Effector CD8-positive, alpha-beta T cell (primary cell): Measurements from ENCODE around the gene HSPG2.
"Not testable (repeated sequence)": the region's sequence is repeated elsewhere in the genome, so short reads cannot be mapped to it uniquely, and the experiment has no call there.

Source experiments
- DNase-seq: peaks from one replicate; lab custom pipeline; 2025; lab: John Stamatoyannopoulos, UW

HSPG2 gene

GRCh38 chr1:21783679-21784603 is 153.2 kb downstream of the HSPG2 start:
- no peak for DNase-seq

DNA sequence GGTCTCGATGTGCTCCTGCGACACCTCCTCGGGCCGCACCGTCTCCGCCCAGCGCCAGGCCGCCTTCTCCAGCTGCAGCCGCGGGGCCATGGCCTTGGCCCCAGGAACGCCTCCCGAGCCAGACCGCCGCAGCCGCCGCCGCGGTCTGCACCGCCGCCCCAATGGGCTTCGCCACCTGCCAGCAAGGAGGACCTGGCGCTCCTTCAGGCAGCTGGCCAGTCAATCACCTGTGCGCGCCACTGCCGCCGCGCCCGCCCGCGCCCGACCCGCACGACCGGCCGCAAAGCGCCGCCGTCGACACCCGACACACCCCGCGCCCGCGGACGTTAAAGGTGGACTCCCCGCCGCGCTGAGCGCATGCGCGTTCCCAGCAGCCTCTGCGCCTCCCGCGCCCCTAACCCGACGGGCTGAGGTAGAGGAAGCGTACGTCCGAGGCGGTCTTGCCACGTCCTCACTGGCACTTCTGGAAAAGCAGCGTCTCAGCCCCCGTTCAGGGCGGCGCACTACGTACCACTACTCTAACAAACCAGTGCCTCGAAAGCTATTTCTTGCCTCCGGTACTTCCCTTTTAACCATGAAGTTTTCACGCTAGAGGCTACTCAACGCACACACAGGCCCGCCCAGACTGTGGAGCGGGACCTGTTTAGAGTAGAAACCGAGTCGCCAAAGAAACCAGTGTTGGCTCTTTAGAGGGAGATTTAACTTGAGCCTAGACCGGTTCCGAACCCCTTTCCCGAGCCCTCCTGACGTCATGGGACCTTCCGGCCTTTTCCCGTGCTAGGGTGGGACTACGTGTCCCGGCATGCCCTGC is 154.0 kb downstream of the HSPG2 start, which contains the start of gene USP48:
TSS of gene USP48 (minus strand) at position 282 of the 811 bp plus-strand sequence. CDS start at position 90, 192 bp downstream.
- DNase-seq: peak; percentile 92

GRCh38 chr1:21782349-21782867 is 154.7 kb downstream of the HSPG2 start:
- DNase-seq: peak; percentile 52

DNA sequence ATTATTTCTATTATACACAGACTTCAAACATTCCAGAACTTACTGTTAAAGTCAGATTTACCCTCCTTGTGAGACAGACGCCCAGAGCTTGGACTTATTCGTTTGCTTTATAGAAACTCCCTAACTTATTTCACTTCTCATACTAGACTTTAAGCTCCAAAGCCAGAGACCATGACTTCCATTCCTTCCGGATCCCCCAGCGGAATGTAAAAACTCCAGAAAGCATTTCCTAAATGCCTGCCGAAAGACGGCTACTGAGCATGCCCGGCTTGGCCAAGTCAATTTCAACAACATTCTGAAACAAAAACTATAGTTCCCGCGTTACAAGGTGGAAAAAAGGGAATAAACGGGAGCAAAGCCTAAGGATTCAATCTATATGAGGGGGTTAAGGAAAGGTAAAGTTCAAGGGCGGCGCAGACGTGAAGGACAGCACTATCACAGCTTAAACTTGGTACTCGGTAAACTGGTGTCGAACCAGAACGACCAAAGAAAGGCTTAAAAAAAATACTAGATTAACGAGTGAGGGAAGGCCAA is 155.2 kb downstream of the HSPG2 start:
- no peak for DNase-seq

DNA sequence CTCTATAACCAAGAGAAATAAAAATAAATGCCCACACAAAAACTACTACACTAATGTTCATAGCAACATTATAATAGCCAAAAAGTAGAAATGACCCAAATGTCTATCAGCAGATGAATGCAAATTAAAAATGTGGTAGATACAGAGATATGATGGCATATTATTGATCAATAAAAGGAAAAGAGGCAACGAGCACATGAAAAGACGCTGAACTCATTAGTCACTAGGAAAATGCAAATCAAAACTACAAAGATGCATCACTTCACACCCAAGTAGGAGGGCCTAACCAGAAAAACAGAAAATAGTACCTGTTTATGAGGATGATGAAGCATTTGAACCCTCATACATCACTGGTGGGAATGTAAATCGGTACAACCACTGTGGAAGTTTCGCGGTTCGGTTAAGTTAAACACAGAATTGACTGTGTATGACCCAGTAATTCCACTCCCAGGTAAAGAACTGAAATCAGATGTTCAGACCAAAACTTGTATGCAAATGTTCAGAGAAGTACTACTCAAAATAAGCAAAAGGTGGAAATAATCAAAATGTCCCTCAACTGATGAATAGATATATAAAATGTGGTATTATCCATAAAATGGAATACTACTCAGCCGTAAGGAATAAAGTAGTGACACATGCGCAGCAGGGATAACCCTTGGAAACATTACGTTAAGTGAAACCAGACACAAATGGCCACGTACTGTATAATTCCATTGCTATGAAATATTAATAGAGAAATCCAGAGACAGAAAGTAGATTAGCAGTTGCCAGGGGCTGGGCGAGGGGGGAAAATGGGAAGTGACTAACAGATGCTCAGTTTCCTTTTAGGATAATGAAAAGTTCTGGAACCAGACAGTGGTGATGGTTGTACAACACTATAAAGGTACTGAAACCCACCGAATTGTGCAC is 157.2 kb downstream of the HSPG2 start:
- no peak for DNase-seq

DNA sequence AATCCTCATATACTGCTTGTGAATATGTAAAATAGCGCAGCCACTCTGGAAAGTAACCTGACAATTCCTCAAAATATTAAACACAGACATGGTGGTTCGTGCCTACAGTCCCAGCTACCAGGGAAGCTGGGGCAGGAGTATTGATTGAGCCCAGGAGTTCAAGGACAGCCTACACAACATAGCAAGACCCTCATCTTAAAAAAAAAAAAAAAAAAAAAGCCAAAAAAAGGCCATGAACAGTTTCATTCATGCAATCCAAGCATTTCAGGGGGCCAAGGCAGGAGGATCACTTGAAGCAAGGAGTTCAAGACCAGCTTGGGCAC is 158.7 kb downstream of the HSPG2 start:
- DNase-seq: no peak

DNA sequence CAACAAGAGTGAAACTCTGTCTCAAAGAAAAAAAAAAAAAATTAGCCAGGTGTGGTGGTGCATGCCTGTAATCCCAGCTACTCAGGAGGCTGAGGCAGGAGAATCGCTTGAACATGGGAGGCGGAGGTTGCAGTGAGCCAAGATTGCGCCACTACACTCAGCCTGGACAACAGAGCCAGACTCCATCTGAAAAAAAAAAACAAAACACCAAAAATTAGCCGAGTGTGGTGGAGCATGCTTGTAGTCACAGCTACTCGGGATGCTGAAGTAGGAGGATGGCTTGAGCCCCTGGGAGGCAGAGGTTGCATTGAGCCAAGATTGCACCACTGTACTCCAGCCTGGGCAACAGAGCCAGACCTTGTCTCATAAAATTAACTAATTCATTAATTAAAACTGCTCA is 160.2 kb downstream of the HSPG2 start:
- not testable (repeated sequence) for DNase-seq

DNA sequence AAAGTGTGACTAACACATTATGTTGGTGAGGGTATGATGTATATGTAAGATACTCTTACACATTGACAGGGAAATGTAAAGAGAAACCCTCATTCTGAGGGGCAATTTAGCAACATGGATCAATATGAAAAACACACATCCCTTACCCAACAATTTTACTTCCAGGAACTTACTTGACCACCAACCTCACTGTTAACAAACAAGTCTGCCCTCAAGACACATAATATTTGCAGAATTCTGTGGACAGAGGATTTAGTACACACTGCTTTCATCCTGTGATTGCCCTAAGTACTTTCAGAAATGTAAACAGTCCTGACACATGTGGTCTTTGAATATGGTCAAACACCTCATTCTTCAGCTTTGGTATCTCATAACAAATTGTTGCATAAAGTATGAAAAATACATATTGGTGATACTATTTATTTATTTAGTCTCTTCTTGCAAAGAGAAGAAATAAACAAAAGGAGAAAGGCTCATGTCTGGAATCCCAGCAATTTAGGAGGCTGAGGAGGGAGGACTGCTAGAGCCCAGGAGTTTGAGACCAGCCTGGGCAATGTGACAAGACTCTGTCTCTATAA is 161.0 kb downstream of the HSPG2 start:
- no peak for DNase-seq

GRCh38 chr1:21775550-21775914 is 161.6 kb downstream of the HSPG2 start:
- DNase-seq: no peak

DNA sequence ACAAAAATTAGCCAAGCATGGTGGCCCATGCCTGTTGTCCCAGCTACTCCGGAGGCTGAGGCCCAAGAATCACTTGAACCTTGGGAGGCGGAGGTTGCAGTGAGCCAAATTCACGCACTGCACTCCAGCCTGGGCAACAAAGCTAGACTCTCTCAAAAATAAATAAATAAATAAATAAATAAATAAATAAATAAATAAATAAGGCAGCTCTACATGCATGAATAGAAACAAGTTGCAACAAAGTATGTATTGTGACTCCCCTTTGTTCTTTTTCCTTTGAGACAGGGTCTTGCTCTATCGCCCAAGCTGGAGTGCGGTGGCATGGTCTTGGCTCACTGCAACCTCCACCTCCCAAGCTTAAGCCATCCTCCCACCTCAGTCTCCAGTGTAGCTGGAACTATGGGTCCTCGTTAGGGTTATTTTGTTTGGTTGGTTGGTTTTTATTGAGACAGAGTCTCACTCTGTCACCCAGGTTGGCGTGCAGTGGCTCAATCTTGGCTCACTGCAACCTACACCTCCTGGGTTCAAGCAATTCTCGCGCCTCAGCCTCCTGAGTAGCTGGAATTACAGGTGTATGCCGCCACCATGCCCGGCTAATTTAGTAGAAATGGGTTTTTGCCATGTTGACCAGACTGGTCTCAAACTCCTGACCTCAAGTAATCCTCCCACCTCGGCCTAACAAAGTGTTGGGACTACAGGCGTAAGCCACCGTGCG is 162.1 kb downstream of the HSPG2 start:
- DNase-seq: no peak

GRCh38 chr1:21773585-21773984 is 163.5 kb downstream of the HSPG2 start:
- no peak for DNase-seq
